Osteocyte (in vitro differentiated cells): ENCODE results near the gene GALNT15. TPM values are rescaled to one million over a fixed set of nuclear protein-coding genes. Genes with fewer than 3 reads are reported as not detected.

Source experiments
- DNase-seq: peaks from one replicate; pipeline ENCODE4 v3.0.0; 2021; ENCODE audit warnings: mixed read lengths; ENCODE audit not compliant: unreplicated experiment; ENCODE audit errors: extremely low spot score
- H3K27ac Mint-ChIP-seq: one replicate; pipeline ENCODE4 v1.8.0; 2021; ENCODE audit warnings: mild to moderate bottlenecking, mixed read lengths; ENCODE audit not compliant: unreplicated experiment
- H3K27me3 Mint-ChIP-seq: one replicate; pipeline ENCODE4 v1.8.0; 2021; ENCODE audit warnings: mixed read lengths; ENCODE audit not compliant: unreplicated experiment
- H3K36me3 Mint-ChIP-seq: one replicate; pipeline ENCODE4 v1.8.0; 2021; ENCODE audit warnings: mixed read lengths; ENCODE audit not compliant: unreplicated experiment
- H3K4me1 Mint-ChIP-seq: one replicate; pipeline ENCODE4 v1.8.0; 2021; ENCODE audit warnings: mixed read lengths; ENCODE audit not compliant: unreplicated experiment
- H3K4me3 Mint-ChIP-seq: one replicate; pipeline ENCODE4 v1.8.0; 2021; ENCODE audit warnings: mild to moderate bottlenecking, moderate library complexity, mixed read lengths; ENCODE audit not compliant: unreplicated experiment
- H3K9me3 Mint-ChIP-seq: one replicate; pipeline ENCODE4 v1.8.0; 2021; ENCODE audit warnings: mixed read lengths; ENCODE audit not compliant: unreplicated experiment
- long read RNA-seq: library from polyadenylated mRNA; unstranded; transcript quantifications from one replicate; pipeline ENCODE4 v2.0.0, GENCODE V29; 2021
- total RNA-seq: library from RNA; stranded (reverse); gene quantifications from 2 replicates; pipeline ENCODE4 v1.2.1, GENCODE V29; 2021
- TF ChIP-seq, protein P1 (sequence below): fragments of 200-600 bp; sonication (generic); IDR thresholded peaks from 2 replicates; pipeline ENCODE4 v1.5.0; 2021; ENCODE audit warnings: antibody characterized with exemption, mild to moderate bottlenecking, moderate library complexity

Gene GALNT15, protein sequence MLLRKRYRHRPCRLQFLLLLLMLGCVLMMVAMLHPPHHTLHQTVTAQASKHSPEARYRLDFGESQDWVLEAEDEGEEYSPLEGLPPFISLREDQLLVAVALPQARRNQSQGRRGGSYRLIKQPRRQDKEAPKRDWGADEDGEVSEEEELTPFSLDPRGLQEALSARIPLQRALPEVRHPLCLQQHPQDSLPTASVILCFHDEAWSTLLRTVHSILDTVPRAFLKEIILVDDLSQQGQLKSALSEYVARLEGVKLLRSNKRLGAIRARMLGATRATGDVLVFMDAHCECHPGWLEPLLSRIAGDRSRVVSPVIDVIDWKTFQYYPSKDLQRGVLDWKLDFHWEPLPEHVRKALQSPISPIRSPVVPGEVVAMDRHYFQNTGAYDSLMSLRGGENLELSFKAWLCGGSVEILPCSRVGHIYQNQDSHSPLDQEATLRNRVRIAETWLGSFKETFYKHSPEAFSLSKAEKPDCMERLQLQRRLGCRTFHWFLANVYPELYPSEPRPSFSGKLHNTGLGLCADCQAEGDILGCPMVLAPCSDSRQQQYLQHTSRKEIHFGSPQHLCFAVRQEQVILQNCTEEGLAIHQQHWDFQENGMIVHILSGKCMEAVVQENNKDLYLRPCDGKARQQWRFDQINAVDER
- total RNA-seq = 0.56 and 1.2 TPM in 2 replicates
- long read RNA-seq, full-length matches to known transcripts = 7 of 8 reads
- long read RNA-seq, partial matches to known transcripts = 0 of 8 reads
- long read RNA-seq, other reads (novel, unspliced or antisense) = 1 of 8 reads

DNA sequence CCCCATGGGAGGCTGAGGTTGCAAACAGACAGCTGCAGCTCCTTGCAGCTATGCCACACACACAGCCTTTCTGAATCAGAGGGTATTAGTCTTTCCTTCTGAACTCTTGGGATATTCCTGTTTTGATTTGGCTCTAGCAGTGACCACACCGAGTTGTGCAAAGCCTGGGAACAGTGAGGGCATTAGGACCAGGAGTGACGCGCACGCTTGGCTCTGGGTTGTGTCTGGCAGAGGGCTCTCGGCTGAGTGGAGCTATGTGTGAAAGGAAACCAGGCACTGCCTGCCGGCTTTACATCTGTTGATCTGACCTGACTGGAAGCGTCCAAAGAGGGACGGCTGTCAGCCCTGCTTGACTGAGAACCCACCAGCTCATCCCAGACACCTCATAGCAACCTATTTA lies at the start of gene GALNT15:
Gene GALNT15, plus strand, starts transcription at position 292 of the 400 bp plus-strand sequence. CDS start 472 bp downstream, outside the sequence.
- H3K4me3 Mint-ChIP-seq = peak within 1 kb of the TSS; percentile 33
- H3K27ac Mint-ChIP-seq = peak within 1 kb of the TSS; percentile 42
- H3K36me3 Mint-ChIP-seq = peaks cover 3% of the 10 kb centered on the region
- H3K27me3 Mint-ChIP-seq = peaks cover 2% of the 10 kb centered on the region
- TF ChIP-seq, protein P1, sequence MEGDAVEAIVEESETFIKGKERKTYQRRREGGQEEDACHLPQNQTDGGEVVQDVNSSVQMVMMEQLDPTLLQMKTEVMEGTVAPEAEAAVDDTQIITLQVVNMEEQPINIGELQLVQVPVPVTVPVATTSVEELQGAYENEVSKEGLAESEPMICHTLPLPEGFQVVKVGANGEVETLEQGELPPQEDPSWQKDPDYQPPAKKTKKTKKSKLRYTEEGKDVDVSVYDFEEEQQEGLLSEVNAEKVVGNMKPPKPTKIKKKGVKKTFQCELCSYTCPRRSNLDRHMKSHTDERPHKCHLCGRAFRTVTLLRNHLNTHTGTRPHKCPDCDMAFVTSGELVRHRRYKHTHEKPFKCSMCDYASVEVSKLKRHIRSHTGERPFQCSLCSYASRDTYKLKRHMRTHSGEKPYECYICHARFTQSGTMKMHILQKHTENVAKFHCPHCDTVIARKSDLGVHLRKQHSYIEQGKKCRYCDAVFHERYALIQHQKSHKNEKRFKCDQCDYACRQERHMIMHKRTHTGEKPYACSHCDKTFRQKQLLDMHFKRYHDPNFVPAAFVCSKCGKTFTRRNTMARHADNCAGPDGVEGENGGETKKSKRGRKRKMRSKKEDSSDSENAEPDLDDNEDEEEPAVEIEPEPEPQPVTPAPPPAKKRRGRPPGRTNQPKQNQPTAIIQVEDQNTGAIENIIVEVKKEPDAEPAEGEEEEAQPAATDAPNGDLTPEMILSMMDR = no peak
- H3K9me3 Mint-ChIP-seq = no peaks in the 10 kb centered on the region
- no peak for DNase-seq
- peaks cover 51% of the 10 kb centered on the region for H3K4me1 Mint-ChIP-seq

DNA sequence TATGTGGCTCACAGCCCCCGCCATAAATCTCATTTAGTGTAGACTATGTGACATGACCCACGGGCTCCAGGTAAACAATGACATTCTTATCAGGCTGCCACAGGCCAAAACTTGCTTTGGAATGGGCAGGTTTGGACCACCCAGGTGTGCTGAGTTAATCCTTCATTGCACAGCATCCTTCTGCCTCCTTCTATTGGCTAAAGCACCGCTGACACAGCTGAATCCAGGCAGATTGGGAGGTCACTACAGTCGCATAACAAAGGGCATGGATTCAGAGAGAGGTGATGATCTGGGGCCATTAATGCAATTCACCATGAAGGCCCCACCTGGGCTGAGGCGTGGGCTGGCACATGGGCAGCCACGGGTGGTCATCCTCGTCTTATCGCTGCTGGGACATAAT lies 47.8 kb upstream of the GALNT15 start:
- no peaks in the 10 kb centered on the region for H3K36me3 Mint-ChIP-seq
- H3K4me3 Mint-ChIP-seq = no peak overlapping the region
- TF ChIP-seq, protein P1 = no peak
- H3K9me3 Mint-ChIP-seq = no peaks in the 10 kb centered on the region
- DNase-seq = no peak
- H3K4me1 Mint-ChIP-seq = peaks cover 21% of the 10 kb centered on the region
- H3K27ac Mint-ChIP-seq = no peak overlapping the region
- H3K27me3 Mint-ChIP-seq = no peaks in the 10 kb centered on the region

DNA sequence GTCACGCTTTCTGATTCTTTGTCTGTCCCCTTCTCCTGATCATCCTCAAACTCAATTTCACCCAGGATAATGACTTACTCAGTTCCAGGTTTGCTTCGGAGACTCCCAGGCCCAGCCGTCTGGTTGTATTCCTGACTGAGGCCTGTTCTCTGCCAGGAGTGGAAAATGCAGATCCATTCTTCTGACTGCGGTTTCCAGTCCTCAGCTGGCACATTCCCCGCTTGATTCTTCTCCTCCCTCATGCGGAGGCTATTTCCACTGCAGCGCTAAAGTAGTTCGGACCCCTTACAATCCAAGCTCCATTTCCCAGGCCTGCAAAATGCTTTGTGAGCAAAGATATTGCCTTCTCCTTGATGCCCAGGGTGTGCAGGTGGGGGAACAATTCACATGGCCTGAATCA lies 47.2 kb upstream of the GALNT15 start:
- H3K9me3 Mint-ChIP-seq = no peaks in the 10 kb centered on the region
- H3K36me3 Mint-ChIP-seq = no peaks in the 10 kb centered on the region
- peaks cover 21% of the 10 kb centered on the region for H3K4me1 Mint-ChIP-seq
- TF ChIP-seq, protein P1 = no peak
- no peak overlapping the region for H3K4me3 Mint-ChIP-seq
- no peak overlapping the region for H3K27ac Mint-ChIP-seq
- no peak for DNase-seq
- no peaks in the 10 kb centered on the region for H3K27me3 Mint-ChIP-seq

DNA sequence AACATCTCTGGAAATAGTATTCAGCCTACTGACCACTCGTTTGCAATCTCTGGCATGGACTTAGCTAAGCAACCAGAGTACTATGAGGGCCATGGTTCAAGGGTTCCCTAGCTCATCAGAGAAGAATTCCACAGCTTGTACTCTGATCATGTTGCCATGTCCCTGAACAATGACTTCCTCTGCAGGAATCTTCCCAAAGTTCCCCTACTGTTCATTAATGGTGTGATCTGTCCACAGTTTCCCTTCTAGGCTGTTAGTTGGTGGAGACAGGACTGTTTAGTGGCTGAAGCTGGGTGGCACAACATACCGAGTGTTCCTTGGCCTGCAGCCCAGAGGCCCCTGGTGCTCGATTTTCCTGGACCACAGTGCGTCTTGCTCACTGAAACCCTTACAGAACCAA lies 44.4 kb upstream of the GALNT15 start:
- H3K36me3 Mint-ChIP-seq = peaks cover 3% of the 10 kb centered on the region
- no peaks in the 10 kb centered on the region for H3K9me3 Mint-ChIP-seq
- H3K4me3 Mint-ChIP-seq = peak overlapping the region; percentile 15
- DNase-seq = no peak
- H3K27me3 Mint-ChIP-seq = no peaks in the 10 kb centered on the region
- H3K27ac Mint-ChIP-seq = peak overlapping the region; percentile 68
- H3K4me1 Mint-ChIP-seq = peaks cover 34% of the 10 kb centered on the region
- TF ChIP-seq, protein P1 = no peak

DNA sequence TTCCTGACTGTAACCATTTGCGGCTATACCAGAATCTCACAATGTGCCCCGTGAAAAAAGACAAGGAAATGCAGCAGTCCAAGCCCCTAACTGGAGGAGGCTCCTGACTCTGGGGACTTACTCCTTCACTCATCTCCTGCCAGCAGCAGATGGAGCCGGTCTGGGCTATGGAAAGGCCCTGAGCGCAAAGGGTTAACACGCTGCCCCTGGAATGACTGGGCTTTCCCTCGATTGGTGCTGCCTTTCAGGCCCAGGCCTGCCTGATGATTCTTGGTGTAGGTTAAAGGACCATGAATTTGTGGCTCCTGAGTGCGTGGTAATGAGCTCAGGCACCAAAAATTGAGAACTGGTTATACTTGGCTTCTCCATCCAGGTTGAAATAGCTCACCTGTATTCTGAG lies 42.3 kb upstream of the GALNT15 start:
- no peaks in the 10 kb centered on the region for H3K9me3 Mint-ChIP-seq
- H3K4me3 Mint-ChIP-seq = no peak overlapping the region
- TF ChIP-seq, protein P1 = no peak
- H3K4me1 Mint-ChIP-seq = peaks cover 53% of the 10 kb centered on the region
- no peaks in the 10 kb centered on the region for H3K27me3 Mint-ChIP-seq
- no peak overlapping the region for H3K27ac Mint-ChIP-seq
- peaks cover 3% of the 10 kb centered on the region for H3K36me3 Mint-ChIP-seq
- DNase-seq = no peak
